LNCaP clone FGC (cell line): ENCODE measurements around the gene ADGRE3.

ENCODE experiments used
- DNase-seq: peaks from one replicate; pipeline ENCODE4 v3.0.0-alpha.2; 2011; ENCODE audit warnings: low read depth
- H3K4me3 ChIP-seq: 2 replicates; pipeline ENCODE4 v1.5.1; 2011; ENCODE audit warnings: mild to moderate bottlenecking, low read depth, low read length, control low read depth
- CTCF ChIP-seq: IDR thresholded peaks from 2 replicates; pipeline ENCODE4 v1.5.1; 2012; ENCODE audit warnings: mild to moderate bottlenecking; ENCODE audit not compliant: control insufficient read depth, insufficient read depth; ENCODE audit errors: extremely low read depth

ADGRE3 gene

DNA sequence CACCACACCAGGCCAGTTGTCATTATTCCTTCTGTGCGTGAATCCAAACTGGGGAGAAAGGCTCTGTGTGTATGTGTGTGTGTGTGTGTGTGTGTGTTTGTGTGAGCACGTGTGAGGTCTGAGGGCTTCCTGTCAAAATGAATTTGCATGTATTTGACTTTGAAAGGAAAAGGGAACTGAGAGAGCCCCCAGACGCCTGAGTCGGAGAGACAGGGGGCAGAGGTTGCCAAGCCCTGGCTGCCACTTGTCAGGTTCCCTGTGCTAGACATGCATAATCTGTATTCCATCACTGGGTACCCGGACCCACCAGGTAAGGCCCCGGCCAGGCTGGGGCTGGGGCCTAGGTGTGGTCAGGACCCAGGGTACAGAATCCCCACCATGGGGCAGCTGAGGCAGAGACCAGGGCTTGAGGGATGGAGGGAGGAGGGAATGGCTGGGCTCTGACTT, 91.7 kb downstream of the ADGRE3 start, which contains the start of gene CLEC17A:
TSS of gene CLEC17A (plus strand) at position 191 of the 447 bp plus-strand sequence. CDS start at position 268, 77 bp downstream.
- DNase-seq: no peak
- TF ChIP-seq CTCF: no peak
- no peak within 1 kb of the TSS for H3K4me3 ChIP-seq

GRCh38 chr19:14580623-14581237, 93.9 kb downstream of the ADGRE3 start:
- H3K4me3 ChIP-seq: no peak overlapping the region
- no peak for DNase-seq
- TF ChIP-seq CTCF: no peak

DNA sequence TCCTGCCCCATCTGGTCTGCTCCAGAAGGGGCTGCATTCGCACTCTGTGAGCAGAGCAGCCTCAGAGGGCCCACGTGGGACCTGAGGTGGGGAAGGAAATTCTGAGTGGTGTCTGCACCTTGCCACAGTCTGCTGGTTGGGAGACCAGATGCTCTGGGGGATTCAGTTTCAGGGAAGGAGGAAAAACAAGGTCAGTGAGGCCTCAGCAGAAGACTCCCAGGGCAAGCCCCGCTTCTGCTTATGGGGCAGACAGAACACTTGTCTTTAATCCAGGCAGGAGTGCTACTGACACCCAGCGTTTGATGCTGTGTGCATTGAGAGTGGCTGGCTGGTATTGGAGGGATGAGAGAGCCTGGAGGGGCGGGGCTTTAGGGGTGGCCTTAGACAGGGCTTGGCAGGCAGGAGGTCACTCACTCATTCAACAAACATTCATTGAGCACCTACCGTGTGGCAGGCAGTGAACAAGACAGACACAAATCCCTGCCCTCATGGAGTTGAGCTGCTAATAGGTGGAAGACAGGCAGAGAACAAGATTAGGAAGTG, 96.7 kb downstream of the ADGRE3 start:
- no peak overlapping the region for H3K4me3 ChIP-seq
- TF ChIP-seq CTCF: no peak
- no peak for DNase-seq

- H3K4me3 ChIP-seq: no peak overlapping the region
- no peak for DNase-seq
- no peak for TF ChIP-seq CTCF
Observed at GRCh38 chr19:14577264-14577663, 97.4 kb downstream of the ADGRE3 start.

- H3K4me3 ChIP-seq: no peak overlapping the region
- no peak for DNase-seq
- TF ChIP-seq CTCF: no peak
Observed at GRCh38 chr19:14576363-14576762, 98.3 kb downstream of the ADGRE3 start.

DNA sequence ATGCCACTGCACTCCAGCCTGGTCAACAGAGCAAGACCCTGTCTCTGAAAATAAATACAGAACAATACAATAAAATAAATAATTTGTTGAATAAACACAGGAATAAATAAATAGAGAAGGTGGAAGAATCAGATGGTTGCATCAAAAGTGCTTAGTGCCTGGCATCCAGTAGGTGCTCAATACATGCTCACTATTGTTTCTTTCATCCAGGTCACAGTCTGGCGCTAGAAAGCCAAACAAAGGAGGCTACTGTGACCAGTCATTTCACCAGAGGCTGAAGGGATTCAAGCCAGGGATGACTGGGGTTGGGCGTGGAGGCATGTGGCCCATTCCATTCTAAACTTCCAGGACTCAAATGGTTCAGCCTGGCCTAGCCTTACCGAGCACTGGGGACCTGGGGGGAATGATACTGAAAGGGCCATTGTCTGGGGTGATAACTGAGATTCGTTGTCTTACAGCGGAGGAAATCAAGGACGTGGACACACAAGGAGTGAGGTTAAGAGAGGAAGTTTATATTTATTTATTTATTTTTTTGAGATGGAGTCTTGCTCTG, 99.1 kb downstream of the ADGRE3 start:
- H3K4me3 ChIP-seq: no peak overlapping the region
- no peak for DNase-seq
- TF ChIP-seq CTCF: no peak
